Stimulated activated naive CD4-positive, alpha-beta T cell (primary cell): ENCODE data around the gene TENM4.

Experiments used
- DNase-seq, 6 experiments: peaks; one replicate each; lab custom pipeline; 2025; lab: John Stamatoyannopoulos, UW

The TENM4 gene

GRCh38 chr11:78699609-78700135, 741.2 kb downstream of the TENM4 start:
- no peak for DNase-seq

GRCh38 chr11:78698612-78699011, 742.2 kb downstream of the TENM4 start:
- DNase-seq, result no peak

- no peak for DNase-seq
These were observed 744.7 kb downstream of the TENM4 start for GRCh38 chr11:78696177-78696576.

GRCh38 chr11:78694152-78694551, 746.7 kb downstream of the TENM4 start:
- DNase-seq, result no peak

GRCh38 chr11:78691215-78691614, 749.6 kb downstream of the TENM4 start:
- no peak for DNase-seq

- DNase-seq, result no peak
These were observed 750.4 kb downstream of the TENM4 start for GRCh38 chr11:78690352-78690987.

- no peak for DNase-seq
These were observed 751.2 kb downstream of the TENM4 start for GRCh38 chr11:78689585-78690153.

- DNase-seq, result no peak
These were observed 751.7 kb downstream of the TENM4 start for GRCh38 chr11:78689101-78689500.

GRCh38 chr11:78688460-78688859, 752.4 kb downstream of the TENM4 start:
- no peak for DNase-seq

- no peak for DNase-seq
These were observed 755.7 kb downstream of the TENM4 start for GRCh38 chr11:78685156-78685555.

GRCh38 chr11:78684377-78684776, 756.5 kb downstream of the TENM4 start:
- no peak for DNase-seq

- DNase-seq, result no peak
These were observed 757.1 kb downstream of the TENM4 start for GRCh38 chr11:78683774-78684173.

- no peak for DNase-seq
These were observed 764.7 kb downstream of the TENM4 start for GRCh38 chr11:78676026-78676557.

GRCh38 chr11:78672850-78673620, 767.8 kb downstream of the TENM4 start:
- no peak for DNase-seq

- DNase-seq, result no peak
These were observed 771.6 kb downstream of the TENM4 start for GRCh38 chr11:78669249-78669648.

GRCh38 chr11:78667461-78667860, 773.4 kb downstream of the TENM4 start:
- DNase-seq, result no peak

GRCh38 chr11:78666675-78667160, 774.1 kb downstream of the TENM4 start:
- DNase-seq, result no peak

- no peak for DNase-seq
These were observed 776.2 kb downstream of the TENM4 start for GRCh38 chr11:78664636-78665035.

GRCh38 chr11:78662811-78663210, 778.0 kb downstream of the TENM4 start:
- no peak for DNase-seq

- no peak for DNase-seq
These were observed 780.4 kb downstream of the TENM4 start for GRCh38 chr11:78660471-78660870.

GRCh38 chr11:78659326-78660270, 781.2 kb downstream of the TENM4 start:
- DNase-seq, result no peak
